B cell (primary cell): Measurements from ENCODE around the gene EXOC1. TPM values are rescaled to one million over a fixed set of nuclear protein-coding genes. Genes with fewer than 3 reads are reported as not detected.

ENCODE experiments used
- ATAC-seq: fragments of 200-7000 bp; cut with Tn5 transposase; one replicate; pipeline ENCODE4 v1.10.0; 2021; ENCODE audit warnings: low read depth, mild to moderate bottlenecking, moderate number of reproducible peaks, moderate library complexity
- CTCF ChIA-PET: fragments of 350-600 bp; sonication (Branson Sonifier 250); formaldehyde crosslinking; loops from one replicate; lab custom pipeline; 2021; ENCODE audit warnings: antibody characterized with exemption, inconsistent platforms; lab: Charles Lee
- POLR2A ChIA-PET: fragments of 350-600 bp; sonication (Branson Sonifier 250); formaldehyde crosslinking; loops from one replicate; lab custom pipeline; 2021; ENCODE audit warnings: antibody characterized with exemption; lab: Charles Lee
- DNase-seq: peaks from one replicate; pipeline ENCODE4 v3.0.0; 2013
- H2AFZ ChIP-seq: 2 replicates; pipeline ENCODE4 v1.6.1; 2012; ENCODE audit warnings: mild to moderate bottlenecking, low read depth, low read length; ENCODE audit not compliant: insufficient read depth, poor library complexity, severe bottlenecking
- H3K27ac ChIP-seq, 2 donors: 1 replicate in 1 of 2; 2 replicates in 1 of 2; pipeline ENCODE4 v1.5.1; 2012 to 2013; ENCODE audit warnings: low read length in 2 of 2, mild to moderate bottlenecking in 2 of 2, moderate library complexity in 1 of 2
- H3K27me3 ChIP-seq, 4 experiments: fragments of 200-600 bp in 1 of 4; sonication (generic) in 1 of 4; replicated peaks in 1 of 4; 1 replicate in 2 of 4; 2 replicates in 2 of 4; pipeline versions ENCODE4 v1.6.1 to v1.7.0; 2013 to 2016; ENCODE audit warnings: low read length in 3 of 4, mild to moderate bottlenecking in 2 of 4, mixed read lengths in 1 of 4, moderate library complexity in 1 of 4; ENCODE audit not compliant: insufficient read depth in 4 of 4, control insufficient read depth in 3 of 4; ENCODE audit errors: control extremely low read depth in 1 of 4
- H3K36me3 ChIP-seq, 2 experiments: replicated peaks in 1 of 2; 1 replicate in 1 of 2; 2 replicates in 1 of 2; pipeline versions ENCODE4 v1.6.1 to v1.7.1; 2013; ENCODE audit warnings: low read length in 1 of 2; ENCODE audit not compliant: insufficient read depth in 2 of 2, control insufficient read depth in 1 of 2; ENCODE audit errors: control extremely low read depth in 1 of 2, extremely low read depth in 1 of 2
- H3K4me1 ChIP-seq, 2 donors: fragments of 200-600 bp in 1 of 2; sonication (generic) in 1 of 2; 1 replicate in 1 of 2; 2 replicates in 1 of 2; pipeline versions ENCODE4 v1.5.1 to v1.6.1; 2013 to 2017; ENCODE audit warnings: low read length in 2 of 2; ENCODE audit not compliant: control insufficient read depth in 2 of 2, insufficient read depth in 2 of 2
- H3K4me2 ChIP-seq: replicated peaks from 2 replicates; pipeline ENCODE3; 2012; ENCODE audit warnings: mild to moderate bottlenecking, low read depth, low read length; ENCODE audit not compliant: poor library complexity, severe bottlenecking
- H3K4me3 ChIP-seq, 5 experiments: fragments of 200-600 bp in 1 of 5; sonication (generic) in 1 of 5; 1 replicate in 3 of 5; 2 replicates in 2 of 5; pipeline versions ENCODE4 v1.5.1 to v1.7.0; 2011 to 2016; ENCODE audit warnings: low read length in 4 of 5, mild to moderate bottlenecking in 4 of 5, low read depth in 2 of 5, control low read depth in 1 of 5, moderate library complexity in 1 of 5; ENCODE audit not compliant: insufficient read depth in 1 of 5; ENCODE audit errors: control extremely low read depth in 1 of 5, extremely low read depth in 1 of 5
- H3K79me2 ChIP-seq: fragments of 200-600 bp; sonication (generic); one replicate; pipeline ENCODE4 v1.6.0; 2016; ENCODE audit warnings: low read length; ENCODE audit not compliant: control insufficient read depth, insufficient read depth
- H3K9ac ChIP-seq: fragments of 200-600 bp; sonication (generic); 2 replicates; pipeline ENCODE4 v1.6.1; 2017; ENCODE audit warnings: mild to moderate bottlenecking, low read length, moderate library complexity
- H3K9me3 ChIP-seq, 3 donors: one replicate each; pipeline versions ENCODE4 v1.6.1 to v1.7.1; 2013; ENCODE audit warnings: low read length in 2 of 3; ENCODE audit not compliant: control insufficient read depth in 2 of 3, insufficient read depth in 1 of 3; ENCODE audit errors: control extremely low read depth in 1 of 3
- H4K20me1 ChIP-seq: 2 replicates; pipeline ENCODE4 v1.6.0; 2012; ENCODE audit warnings: mild to moderate bottlenecking, low read length; ENCODE audit not compliant: insufficient read depth, control insufficient read depth, poor library complexity, severe bottlenecking
- H3K27ac Mint-ChIP-seq: one replicate; pipeline ENCODE4 v1.8.0; 2021; ENCODE audit warnings: mixed read lengths
- H3K27me3 Mint-ChIP-seq: one replicate; pipeline ENCODE4 v1.8.0; 2021; ENCODE audit warnings: mixed read lengths
- H3K4me1 Mint-ChIP-seq: one replicate; pipeline ENCODE4 v1.8.0; 2021; ENCODE audit warnings: mixed read lengths
- H3K4me3 Mint-ChIP-seq: one replicate; pipeline ENCODE4 v1.8.0; 2021; ENCODE audit warnings: mixed read lengths
- H3K9me3 Mint-ChIP-seq: one replicate; pipeline ENCODE4 v1.8.0; 2022; ENCODE audit warnings: mixed read lengths; ENCODE audit not compliant: insufficient read depth
- EZH2 ChIP-seq: IDR thresholded peaks from 2 replicates; pipeline ENCODE4 v1.6.1; 2012; ENCODE audit warnings: borderline replicate concordance, low read depth, mild to moderate bottlenecking, moderate library complexity, low read length; ENCODE audit not compliant: insufficient read depth, poor library complexity, severe bottlenecking
- WGBS: methylation state at CpG from one replicate; pipeline ENCODE4 v1.1.5; 2013; ENCODE audit warnings: missing lambda C conversion rate; ENCODE audit not compliant: insufficient coverage; 5-methylcytosine and 5-hydroxymethylcytosine counted together
- intact Hi-C: fragments of 100-400 bp; cut with micrococcal nuclease; formaldehyde crosslinking; loops from one replicate; pipeline ENCODE4 v1.10.0; 2022
- polyA plus RNA-seq: library from polyadenylated mRNA; depleted of rRNA; stranded (reverse); fragments of >200 nt; gene quantifications from 2 replicates; pipeline ENCODE4 v1.2.3, GENCODE V29; 2012
- total RNA-seq, 2 donors: library from RNA; stranded (reverse); fragments of 120-200 nt in 1 of 2; gene quantifications; 1 replicate in 1 of 2; 2 replicates in 1 of 2; pipeline versions ENCODE4 v1.2.3 to v1.2.4, GENCODE V29; 2013 to 2022
- TF ChIP-seq, protein P1 (sequence below): fragments of 200-600 bp; IDR thresholded peaks from one replicate; pipeline ENCODE4 v1.8.0; 2022; ENCODE audit warnings: antibody characterized with exemption, mild to moderate bottlenecking

The EXOC1 gene
- total and polyA plus RNA-seq, 2 donors (not counting 1 experiment from before 2014, with no cell fraction given): 10.0 to 42.5 TPM

DNA sequence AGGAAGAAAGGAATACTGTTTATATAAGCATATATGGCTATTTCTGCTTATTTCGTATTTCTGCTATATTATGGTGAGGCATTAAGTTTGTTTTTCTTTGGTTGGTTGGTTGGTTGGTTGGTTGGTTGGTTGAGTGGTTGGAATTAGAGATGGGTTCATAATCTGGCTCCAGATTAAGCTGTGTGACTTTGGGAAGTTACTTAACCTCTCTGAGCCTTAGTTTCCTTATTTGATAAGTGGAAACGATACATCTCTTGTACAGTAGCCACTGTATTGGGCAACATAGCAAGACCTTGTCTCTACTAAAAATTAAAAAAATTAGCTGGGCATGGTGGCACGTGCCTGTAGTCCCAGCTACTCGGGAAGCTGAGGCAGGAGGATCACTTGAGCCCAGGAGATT, 49.2 kb downstream of the EXOC1 start:
- Mint-ChIP-seq H3K27me3 (no peaks in the 10 kb centered on the region), H3K9me3 (no peaks in the 10 kb centered on the region), H3K27ac (no peak overlapping the region), H3K4me3 (no peak overlapping the region), H3K4me1 (peaks cover 6% of the 10 kb centered on the region)
- ChIA-PET POLR2A (interaction anchor here (0.7 kb wide), 1 partner anchor 557 kb away, joined by 3 read pairs; no protein-coding TSS in a partner anchor), CTCF (no interaction called here)
- Histone ChIP-seq H4K20me1 (no peaks in the 10 kb centered on the region), H3K27me3 (no peaks in the 10 kb centered on the region), H3K9me3 (no peaks in the 10 kb centered on the region), H2AFZ (no peak overlapping the region), H3K4me3 (no peak overlapping the region), H3K9ac (no peak overlapping the region), H3K4me1 (no peaks in the 10 kb centered on the region), H3K4me2 (no peak overlapping the region), H3K79me2 (no peaks in the 10 kb centered on the region), H3K27ac (no peak overlapping the region), H3K36me3 (peaks cover 0 to 23% of the 10 kb centered on the region in 2 experiments)
- DNase-seq (no peak), ATAC-seq (no peak)
- 100% methylated on average over 1 of the region's 4 CpGs for WGBS
- intact Hi-C loops: no loop called here
- TF ChIP-seq, protein P1, sequence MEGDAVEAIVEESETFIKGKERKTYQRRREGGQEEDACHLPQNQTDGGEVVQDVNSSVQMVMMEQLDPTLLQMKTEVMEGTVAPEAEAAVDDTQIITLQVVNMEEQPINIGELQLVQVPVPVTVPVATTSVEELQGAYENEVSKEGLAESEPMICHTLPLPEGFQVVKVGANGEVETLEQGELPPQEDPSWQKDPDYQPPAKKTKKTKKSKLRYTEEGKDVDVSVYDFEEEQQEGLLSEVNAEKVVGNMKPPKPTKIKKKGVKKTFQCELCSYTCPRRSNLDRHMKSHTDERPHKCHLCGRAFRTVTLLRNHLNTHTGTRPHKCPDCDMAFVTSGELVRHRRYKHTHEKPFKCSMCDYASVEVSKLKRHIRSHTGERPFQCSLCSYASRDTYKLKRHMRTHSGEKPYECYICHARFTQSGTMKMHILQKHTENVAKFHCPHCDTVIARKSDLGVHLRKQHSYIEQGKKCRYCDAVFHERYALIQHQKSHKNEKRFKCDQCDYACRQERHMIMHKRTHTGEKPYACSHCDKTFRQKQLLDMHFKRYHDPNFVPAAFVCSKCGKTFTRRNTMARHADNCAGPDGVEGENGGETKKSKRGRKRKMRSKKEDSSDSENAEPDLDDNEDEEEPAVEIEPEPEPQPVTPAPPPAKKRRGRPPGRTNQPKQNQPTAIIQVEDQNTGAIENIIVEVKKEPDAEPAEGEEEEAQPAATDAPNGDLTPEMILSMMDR: no peak
- no peak for TF ChIP-seq EZH2

- ChIA-PET CTCF (interaction anchor here (1.0 kb wide), 1 partner anchor 11 kb away, joined by 4 read pairs; no protein-coding TSS in a partner anchor), POLR2A (no interaction called here)
- Histone ChIP-seq H3K4me2 (no peak overlapping the region), H3K36me3 (peaks cover 0 to 23% of the 10 kb centered on the region in 2 experiments), H2AFZ (no peak overlapping the region), H3K9ac (no peak overlapping the region), H3K27ac (peak overlapping the region in 1 of 2 donors; percentile 12), H3K4me1 (no peaks in the 10 kb centered on the region), H3K27me3 (no peaks in the 10 kb centered on the region), H4K20me1 (no peaks in the 10 kb centered on the region), H3K4me3 (no peak overlapping the region), H3K79me2 (no peaks in the 10 kb centered on the region), H3K9me3 (no peaks in the 10 kb centered on the region)
- no peaks in the 10 kb centered on the region for H3K9me3 Mint-ChIP-seq
- H3K27ac Mint-ChIP-seq: no peak overlapping the region
- no peak for ATAC-seq
- TF ChIP-seq EZH2: no peak
- TF ChIP-seq, protein P1: no peak
- H3K27me3 Mint-ChIP-seq: no peaks in the 10 kb centered on the region
- peaks cover 6% of the 10 kb centered on the region for H3K4me1 Mint-ChIP-seq
- H3K4me3 Mint-ChIP-seq: no peak overlapping the region
- no peak for DNase-seq
- intact Hi-C loops: no loop called here
Observed at GRCh38 chr4:55903577-55903976, 50.1 kb downstream of the EXOC1 start.
